NB4 (cell line): ENCODE data around the gene MAPK8IP1.

Source experiments
- CTCF ChIP-seq: IDR thresholded peaks from one replicate; pipeline ENCODE4 v1.5.1; 2012; ENCODE audit warnings: low read depth, low read length
- MAX ChIP-seq: IDR thresholded peaks from 2 replicates; pipeline ENCODE4 v1.6.1; 2011; ENCODE audit warnings: low read depth, low read length

- no peak for TF ChIP-seq CTCF
- no peak for TF ChIP-seq MAX
Measured at GRCh38 chr11:45906965-45907611, 21.6 kb downstream of the MAPK8IP1 start, which contains the start of gene FREY1.
